Hepatocyte (in vitro differentiated cells): ENCODE data around the gene CARMIL1. TPM values are rescaled to one million over a fixed set of nuclear protein-coding genes. Genes with fewer than 3 reads are reported as not detected.

Source experiments
- DNase-seq: peaks from one replicate; pipeline ENCODE4 v3.0.0-alpha.2; 2016; ENCODE audit warnings: low spot score
- H2AFZ ChIP-seq: fragments of 200-600 bp; sonication (generic); 2 replicates; pipeline ENCODE4 v1.6.0; 2016; ENCODE audit warnings: antibody characterized with exemption, mild to moderate bottlenecking
- H3K27ac ChIP-seq: fragments of 200-600 bp; sonication (generic); 2 replicates; pipeline ENCODE4 v1.5.1; 2016; ENCODE audit warnings: mild to moderate bottlenecking
- H3K27me3 ChIP-seq: fragments of 200-600 bp; sonication (generic); 2 replicates; pipeline ENCODE4 v1.6.1; 2016
- H3K36me3 ChIP-seq: fragments of 200-600 bp; sonication (generic); replicated peaks from 2 replicates; pipeline ENCODE4 v1.5.1; 2016; ENCODE audit warnings: low read depth; ENCODE audit not compliant: insufficient read depth
- H3K4me1 ChIP-seq: fragments of 200-600 bp; sonication (generic); 2 replicates; pipeline ENCODE4 v1.5.1; 2016; ENCODE audit warnings: mild to moderate bottlenecking, moderate library complexity; ENCODE audit not compliant: insufficient read depth
- H3K4me2 ChIP-seq: fragments of 200-600 bp; sonication (generic); 2 replicates; pipeline ENCODE4 v1.6.0; 2016
- H3K4me3 ChIP-seq: fragments of 200-600 bp; sonication (generic); 2 replicates; pipeline ENCODE4 v1.5.1; 2016; ENCODE audit warnings: mild to moderate bottlenecking
- H3K79me2 ChIP-seq: fragments of 200-600 bp; sonication (generic); 2 replicates; pipeline ENCODE4 v1.6.0; 2017; ENCODE audit warnings: mild to moderate bottlenecking
- H3K9me2 ChIP-seq: fragments of 200-600 bp; sonication (generic); replicated peaks from 2 replicates; pipeline ENCODE4 v1.6.0; 2017; ENCODE audit warnings: mild to moderate bottlenecking; ENCODE audit not compliant: insufficient read depth
- H3K9me3 ChIP-seq: fragments of 200-600 bp; sonication (generic); 2 replicates; pipeline ENCODE4 v1.5.1; 2016; ENCODE audit warnings: low read depth, mild to moderate bottlenecking
- H4K20me1 ChIP-seq: fragments of 200-600 bp; sonication (generic); 2 replicates; pipeline ENCODE4 v1.6.0; 2016; ENCODE audit warnings: mild to moderate bottlenecking; ENCODE audit not compliant: insufficient read depth, poor library complexity, severe bottlenecking
- EZH2 ChIP-seq: fragments of 200-600 bp; sonication (generic); IDR thresholded peaks from 2 replicates; pipeline ENCODE4 v1.6.1; 2016; ENCODE audit warnings: antibody characterized with exemption, mild to moderate bottlenecking, borderline replicate concordance
- EZH2phosphoT487 ChIP-seq: fragments of 200-600 bp; sonication (generic); IDR thresholded peaks from one replicate; pipeline ENCODE4 v1.6.1; 2018; ENCODE audit warnings: antibody characterized with exemption, mild to moderate bottlenecking, low read depth, moderate library complexity; ENCODE audit not compliant: unreplicated experiment, severe bottlenecking
- WGBS: methylation state at CpG from one replicate; pipeline ENCODE4 v1.1.6; 2016; ENCODE audit warnings: low lambda C conversion rate; ENCODE audit errors: missing lambda C conversion rate; 5-methylcytosine and 5-hydroxymethylcytosine counted together
- polyA plus RNA-seq: library from polyadenylated mRNA; unstranded; fragments of >200 nt; fragmentation: Nextera tagmentation; extraction: Ambion mirVana; gene quantifications from 2 replicates; pipeline ENCODE4 v1.2.1, GENCODE V29; 2016
- total RNA-seq: library from RNA; depleted of rRNA; stranded (reverse); fragments of >200 nt; gene quantifications from 2 replicates; pipeline ENCODE4 v1.2.3, GENCODE V29; 2014
- TF ChIP-seq, protein P1 (sequence below): fragments of 200-600 bp; sonication (generic); IDR thresholded peaks from 2 replicates; pipeline ENCODE4 v1.5.1; 2016; ENCODE audit warnings: antibody characterized with exemption, mild to moderate bottlenecking; ENCODE audit not compliant: poor library complexity

The CARMIL1 gene
- total and polyA plus RNA-seq, 2 experiments from 2014 or later = 19.5 to 40.6 TPM

GRCh38 chr6:25414755-25415154 is 135.6 kb downstream of the CARMIL1 start:
- Histone ChIP-seq H3K4me2 (no peak overlapping the region), H3K4me1 (peaks cover 37% of the 10 kb centered on the region), H3K9me3 (no peaks in the 10 kb centered on the region), H4K20me1 (no peaks in the 10 kb centered on the region), H3K4me3 (no peak overlapping the region), H3K36me3 (no peaks in the 10 kb centered on the region), H3K9me2 (no peaks in the 10 kb centered on the region), H3K27ac (no peak overlapping the region), H2AFZ (no peak overlapping the region), H3K79me2 (peaks cover 84% of the 10 kb centered on the region), H3K27me3 (no peaks in the 10 kb centered on the region)
- TF ChIP-seq EZH2phosphoT487 (no peak), EZH2 (no peak)
- TF ChIP-seq, protein P1, sequence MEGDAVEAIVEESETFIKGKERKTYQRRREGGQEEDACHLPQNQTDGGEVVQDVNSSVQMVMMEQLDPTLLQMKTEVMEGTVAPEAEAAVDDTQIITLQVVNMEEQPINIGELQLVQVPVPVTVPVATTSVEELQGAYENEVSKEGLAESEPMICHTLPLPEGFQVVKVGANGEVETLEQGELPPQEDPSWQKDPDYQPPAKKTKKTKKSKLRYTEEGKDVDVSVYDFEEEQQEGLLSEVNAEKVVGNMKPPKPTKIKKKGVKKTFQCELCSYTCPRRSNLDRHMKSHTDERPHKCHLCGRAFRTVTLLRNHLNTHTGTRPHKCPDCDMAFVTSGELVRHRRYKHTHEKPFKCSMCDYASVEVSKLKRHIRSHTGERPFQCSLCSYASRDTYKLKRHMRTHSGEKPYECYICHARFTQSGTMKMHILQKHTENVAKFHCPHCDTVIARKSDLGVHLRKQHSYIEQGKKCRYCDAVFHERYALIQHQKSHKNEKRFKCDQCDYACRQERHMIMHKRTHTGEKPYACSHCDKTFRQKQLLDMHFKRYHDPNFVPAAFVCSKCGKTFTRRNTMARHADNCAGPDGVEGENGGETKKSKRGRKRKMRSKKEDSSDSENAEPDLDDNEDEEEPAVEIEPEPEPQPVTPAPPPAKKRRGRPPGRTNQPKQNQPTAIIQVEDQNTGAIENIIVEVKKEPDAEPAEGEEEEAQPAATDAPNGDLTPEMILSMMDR = no peak
- no peak for DNase-seq

- peaks cover 37% of the 10 kb centered on the region for H3K4me1 ChIP-seq
- H4K20me1 ChIP-seq = no peaks in the 10 kb centered on the region
- no peak overlapping the region for H3K4me3 ChIP-seq
- no peak overlapping the region for H2AFZ ChIP-seq
- H3K27me3 ChIP-seq = no peaks in the 10 kb centered on the region
- WGBS = 80% methylated on average over 2 of the region's 2 CpGs
- H3K4me2 ChIP-seq = no peak overlapping the region
- H3K9me3 ChIP-seq = no peaks in the 10 kb centered on the region
- no peaks in the 10 kb centered on the region for H3K9me2 ChIP-seq
- H3K79me2 ChIP-seq = peaks cover 84% of the 10 kb centered on the region
- TF ChIP-seq, protein P1 = no peak
- TF ChIP-seq EZH2phosphoT487 (no peak), EZH2 (no peak)
- DNase-seq = no peak
- no peaks in the 10 kb centered on the region for H3K36me3 ChIP-seq
- no peak overlapping the region for H3K27ac ChIP-seq
Observed at GRCh38 chr6:25415274-25415673, 136.1 kb downstream of the CARMIL1 start.

DNA sequence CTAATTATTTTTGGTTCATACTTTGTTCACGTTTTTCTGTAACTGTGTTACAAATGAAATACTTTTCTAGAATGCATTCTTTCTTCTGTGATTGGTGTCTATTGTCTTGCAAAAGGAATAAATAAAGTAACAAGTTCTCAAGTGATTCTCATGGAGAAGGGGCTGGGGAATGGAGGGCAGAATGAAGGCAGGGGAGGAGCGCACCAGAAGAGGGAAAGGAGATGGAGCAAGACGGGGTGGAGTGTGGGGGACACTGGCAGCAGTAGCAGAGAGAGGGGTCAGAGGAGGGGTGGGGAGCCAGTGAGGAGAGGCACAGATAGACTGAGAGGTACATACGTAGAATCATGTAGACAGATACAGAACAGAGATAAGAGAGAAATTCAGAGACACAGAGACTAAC is 136.5 kb downstream of the CARMIL1 start:
- no peak for DNase-seq
- H3K36me3 ChIP-seq = no peaks in the 10 kb centered on the region
- no peak overlapping the region for H3K4me2 ChIP-seq
- H2AFZ ChIP-seq = no peak overlapping the region
- TF ChIP-seq, protein P1 = no peak
- TF ChIP-seq EZH2phosphoT487 = no peak
- TF ChIP-seq EZH2 = no peak
- no peaks in the 10 kb centered on the region for H3K9me2 ChIP-seq
- no peaks in the 10 kb centered on the region for H4K20me1 ChIP-seq
- no peak overlapping the region for H3K27ac ChIP-seq
- 87% methylated on average over 4 of the region's 4 CpGs for WGBS
- peaks cover 37% of the 10 kb centered on the region for H3K4me1 ChIP-seq
- no peaks in the 10 kb centered on the region for H3K9me3 ChIP-seq
- H3K4me3 ChIP-seq = no peak overlapping the region
- H3K79me2 ChIP-seq = peaks cover 85% of the 10 kb centered on the region
- no peaks in the 10 kb centered on the region for H3K27me3 ChIP-seq
